ENCODE results near the gene SMYD3.
"Not testable (repeated sequence)": the region's sequence is repeated elsewhere in the genome, so short reads cannot be mapped to it uniquely, and the experiment has no call there.

SMYD3 gene

DNA sequence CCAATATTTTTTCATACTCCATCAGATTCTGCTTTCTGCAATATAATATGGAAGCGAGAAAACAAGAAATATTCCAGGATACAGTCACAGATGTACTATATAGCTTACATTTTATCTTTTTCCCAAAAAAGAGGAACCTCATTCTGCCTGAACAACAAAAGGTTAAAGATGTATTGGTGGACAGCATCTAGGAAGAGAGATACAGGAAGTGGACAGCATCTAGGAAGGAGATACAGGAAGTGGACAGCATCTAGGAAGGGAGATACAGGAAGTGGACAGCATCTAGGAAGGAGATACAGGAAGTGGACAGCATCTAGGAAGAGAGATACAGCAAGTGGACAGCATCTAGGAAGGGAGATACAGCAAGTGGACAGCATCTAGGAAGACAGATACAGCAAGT lies 483.0 kb downstream of the SMYD3 start:
- not testable (repeated sequence) for DNase-seq (ENCODE audit: low spot score)

GRCh38 chr1:246020211-246020954 lies 486.7 kb downstream of the SMYD3 start:
- no peak for DNase-seq (ENCODE audit: low spot score)

GRCh38 chr1:246018146-246018545 lies 488.9 kb downstream of the SMYD3 start:
- no peak for DNase-seq (ENCODE audit: low spot score)

- peak; percentile 54 for DNase-seq (ENCODE audit: low spot score)
These were observed 494.7 kb downstream of the SMYD3 start for GRCh38 chr1:246012341-246012740.

GRCh38 chr1:246010386-246010785 lies 496.7 kb downstream of the SMYD3 start:
- DNase-seq (ENCODE audit: low spot score), result no peak

DNA sequence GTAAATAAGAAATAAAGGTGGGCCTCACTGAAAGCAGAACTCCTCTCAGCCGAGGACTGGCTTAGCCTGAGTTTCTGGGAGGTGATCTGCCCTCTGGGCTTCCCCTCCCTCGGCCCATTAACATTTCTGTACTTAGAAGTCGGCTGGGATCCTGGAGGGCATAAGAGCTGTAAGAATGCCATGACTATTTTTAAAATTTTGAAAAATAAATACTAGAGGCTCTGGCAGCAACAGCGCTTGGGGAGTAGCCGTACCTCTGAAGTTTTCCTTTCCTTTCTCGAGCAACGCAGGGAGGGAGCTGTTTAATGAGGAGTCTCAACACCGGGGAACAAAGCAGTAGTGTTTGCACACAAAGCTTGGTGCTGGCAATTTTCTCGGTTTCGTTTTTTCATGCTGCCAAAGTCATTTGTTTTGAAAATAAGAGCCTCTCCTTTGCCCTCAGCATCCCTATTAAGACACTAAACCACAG lies 498.7 kb downstream of the SMYD3 start:
- peak; percentile 85 for DNase-seq (ENCODE audit: low spot score)

GRCh38 chr1:246005067-246005466 lies 502.0 kb downstream of the SMYD3 start:
- DNase-seq (ENCODE audit: low spot score), result no peak

DNA sequence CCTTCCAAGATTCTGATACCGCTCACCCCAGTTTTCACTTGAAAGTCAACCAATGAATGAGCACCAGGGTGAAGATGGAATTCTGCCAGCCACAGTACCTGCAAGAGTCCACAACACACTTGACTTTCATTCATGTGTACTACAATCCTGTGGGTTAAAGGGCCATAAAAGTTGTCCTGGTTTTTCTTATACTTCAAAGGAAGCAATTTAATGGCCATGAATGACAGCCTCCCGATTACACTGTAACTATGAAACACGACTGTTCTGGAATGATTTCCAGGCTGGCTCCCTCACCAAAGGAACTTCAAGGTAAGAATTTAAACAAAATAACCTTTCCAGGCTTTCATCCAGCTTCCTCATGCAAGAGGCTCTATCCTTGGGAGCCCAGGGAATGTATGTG lies 502.8 kb downstream of the SMYD3 start:
- no peak for DNase-seq (ENCODE audit: low spot score)

GRCh38 chr1:246003442-246003730 lies 503.7 kb downstream of the SMYD3 start:
- DNase-seq (ENCODE audit: low spot score), result no peak

GRCh38 chr1:246002725-246003441 lies 504.2 kb downstream of the SMYD3 start:
- peak; percentile 91 for DNase-seq (ENCODE audit: low spot score)

DNA sequence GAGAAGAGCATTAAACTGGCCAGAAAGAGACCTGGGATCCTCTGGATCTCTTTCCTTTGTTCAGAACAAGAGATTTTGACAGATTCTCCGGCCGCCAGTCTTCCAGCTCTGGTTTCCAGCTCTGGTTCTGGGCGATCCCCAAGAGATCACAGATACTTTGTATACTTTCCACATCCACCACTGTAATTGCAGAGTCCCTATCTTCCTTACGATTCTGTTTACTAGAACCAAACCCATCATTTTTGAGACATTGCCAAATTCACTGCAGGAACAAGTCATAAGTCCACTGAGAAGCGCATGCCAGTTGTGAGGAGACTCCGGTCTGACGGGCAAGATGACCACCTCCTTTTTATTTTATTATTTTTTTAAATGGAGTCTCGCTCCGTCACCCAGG lies 505.2 kb downstream of the SMYD3 start:
- DNase-seq (ENCODE audit: low spot score), result no peak

DNA sequence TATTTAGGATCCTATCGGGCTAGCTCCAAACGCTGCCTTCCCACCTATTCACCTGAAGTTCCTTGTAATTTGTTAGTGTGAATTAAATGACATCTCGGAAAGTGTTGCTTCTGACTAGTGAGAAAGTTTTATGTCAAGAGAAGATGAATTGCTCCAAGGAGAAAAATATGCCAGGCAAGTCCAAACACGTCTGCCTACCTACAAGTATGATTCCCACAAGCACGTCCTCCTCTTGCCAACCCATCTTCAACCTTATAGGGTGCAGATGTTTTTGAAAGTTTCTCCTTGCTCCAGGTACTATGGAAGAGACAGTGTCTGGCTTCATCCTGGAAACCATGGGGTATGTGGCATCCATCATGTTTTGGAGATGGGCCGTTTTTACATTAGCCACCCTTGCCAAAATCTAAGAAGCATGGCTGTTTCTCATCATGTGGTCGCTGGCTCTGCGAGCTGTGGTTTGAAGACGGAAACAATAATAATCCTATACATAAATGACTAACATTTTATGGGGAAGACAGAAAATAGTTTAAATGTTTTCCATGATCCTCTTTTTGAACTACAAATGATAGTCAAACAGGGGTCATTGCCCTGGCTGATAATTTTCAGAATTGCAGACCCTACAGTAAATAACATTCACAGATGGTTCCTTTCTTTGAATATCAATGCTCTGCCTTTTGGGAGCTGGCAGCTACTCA lies 505.8 kb downstream of the SMYD3 start:
- no peak for DNase-seq (ENCODE audit: low spot score)

- no peak for DNase-seq (ENCODE audit: low spot score)
These were observed 506.5 kb downstream of the SMYD3 start for GRCh38 chr1:246000638-246001015.

DNA sequence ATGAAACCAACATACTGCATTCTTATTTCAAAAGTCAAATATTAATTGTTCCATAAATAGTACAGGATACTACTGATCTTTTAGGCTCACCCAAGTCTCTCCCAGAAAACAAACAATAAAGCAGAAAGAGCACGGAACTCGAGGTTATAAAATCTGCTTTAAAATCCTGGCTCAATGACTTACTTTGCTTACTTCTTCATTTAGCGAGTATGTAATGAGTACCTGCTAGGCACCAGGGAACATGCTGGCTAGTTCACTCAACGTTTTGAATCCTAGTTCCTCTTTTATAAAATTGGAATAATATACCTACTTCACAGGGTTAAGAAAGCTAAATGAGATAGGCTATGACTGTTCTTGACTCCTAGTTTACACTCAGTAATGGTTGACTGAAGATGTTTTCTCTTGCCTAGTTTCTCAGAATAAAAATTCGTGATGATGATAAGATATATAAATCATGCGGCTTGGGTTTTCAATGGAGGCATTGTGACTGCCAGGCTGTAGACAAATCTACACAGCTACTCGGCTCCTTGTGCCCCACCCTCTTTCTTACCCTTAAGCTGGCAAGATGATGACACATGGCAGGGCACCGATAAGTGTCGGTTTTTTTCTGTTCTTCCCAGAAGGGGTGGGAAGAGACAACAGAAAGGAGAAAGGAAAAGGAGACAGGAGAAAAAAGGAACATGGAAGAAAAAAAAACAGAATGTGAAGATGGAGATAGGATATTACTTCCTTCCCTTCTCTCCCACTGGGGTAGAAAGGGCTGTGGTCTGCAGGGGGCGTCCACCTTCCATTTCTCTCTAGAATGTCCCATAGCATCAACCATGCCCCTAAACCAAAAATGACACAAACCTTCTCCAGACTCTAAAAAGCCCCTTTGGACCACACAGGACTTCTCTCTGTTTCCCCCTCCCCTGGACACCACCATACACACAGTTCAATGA lies 507.1 kb downstream of the SMYD3 start:
- no peak for DNase-seq (ENCODE audit: low spot score)

GRCh38 chr1:245997471-245998258 lies 509.4 kb downstream of the SMYD3 start:
- no peak for DNase-seq (ENCODE audit: low spot score)

DNA sequence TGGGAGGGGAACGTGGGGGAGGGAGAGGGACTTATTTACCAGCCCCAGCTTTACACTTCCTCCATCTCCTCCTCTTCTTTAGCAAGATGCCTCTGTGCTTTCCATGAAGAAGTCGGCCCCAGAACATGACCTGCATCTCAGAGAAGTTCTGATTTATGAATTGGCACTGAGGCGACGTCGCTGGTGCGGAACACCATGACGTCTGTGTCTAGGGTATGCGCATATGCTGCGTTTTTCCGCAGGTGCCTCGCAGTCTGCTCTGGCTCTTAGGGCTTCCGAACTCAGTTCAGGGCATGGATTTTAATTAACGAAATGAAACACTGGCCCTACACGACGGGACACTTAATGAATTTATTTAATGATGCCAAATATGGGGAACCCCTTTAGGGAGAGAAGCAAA lies 510.3 kb downstream of the SMYD3 start:
- DNase-seq (ENCODE audit: low spot score), result no peak

DNA sequence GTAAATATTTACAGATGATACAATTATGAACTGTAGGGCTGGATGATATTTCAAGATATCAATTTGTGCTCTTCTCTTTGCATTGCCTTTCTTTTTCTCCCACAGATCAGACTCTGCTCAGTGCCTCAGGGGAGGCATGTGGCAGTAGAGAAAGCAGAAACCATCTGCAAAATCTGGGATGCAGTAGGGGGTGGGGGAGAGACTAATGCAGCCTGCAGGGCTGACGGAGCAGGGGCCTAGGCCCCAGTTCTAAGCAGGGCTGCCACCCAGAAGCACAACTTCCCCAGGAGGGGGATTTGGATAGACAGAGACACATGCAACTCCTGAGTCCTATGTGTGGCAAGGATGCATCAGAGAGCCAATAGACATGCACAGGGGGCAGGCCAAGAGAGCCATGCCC lies 511.6 kb downstream of the SMYD3 start:
- no peak for DNase-seq (ENCODE audit: low spot score)

DNA sequence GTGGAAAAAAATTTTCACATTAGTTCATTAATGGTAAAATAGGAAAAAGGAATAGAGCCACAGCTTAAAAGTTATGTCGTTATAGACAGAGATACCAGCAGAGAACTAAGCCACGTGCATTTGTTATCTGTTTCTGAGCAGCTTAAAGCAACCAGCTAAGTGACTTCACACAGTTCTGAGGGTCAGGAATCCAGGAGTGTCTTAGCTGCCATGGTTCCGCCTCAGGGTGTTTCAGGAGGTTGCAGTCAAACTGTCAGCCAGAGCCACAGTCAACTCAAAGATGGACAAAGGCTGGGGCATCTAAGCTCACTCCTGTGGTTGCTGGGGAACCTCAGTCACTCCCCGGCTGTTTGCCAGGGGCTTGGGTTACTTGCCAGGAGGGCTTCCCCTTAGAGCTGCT lies 515.8 kb downstream of the SMYD3 start:
- no peak for DNase-seq (ENCODE audit: low spot score)

GRCh38 chr1:245990315-245991022 lies 516.6 kb downstream of the SMYD3 start:
- DNase-seq (ENCODE audit: low spot score), result no peak

- no peak for DNase-seq (ENCODE audit: low spot score)
These were observed 518.5 kb downstream of the SMYD3 start for GRCh38 chr1:245988393-245989078.

Data from pons (tissue), 1 donor.